AG04450 (cell line): ENCODE results near the gene HUNK. TPM values are rescaled to one million over a fixed set of nuclear protein-coding genes. Genes with fewer than 3 reads are reported as not detected.

Source experiments
- CTCF ChIA-PET: fragments of 300-600, 350-600 bp; formaldehyde crosslinking; extraction: SDS; loops from one replicate; lab custom pipeline; 2022; ENCODE audit warnings: antibody characterized with exemption, inconsistent platforms; lab: Charles Lee
- POLR2A ChIA-PET: fragments of 350-600 bp; formaldehyde crosslinking; extraction: SDS; loops from one replicate; lab custom pipeline; 2021; ENCODE audit warnings: antibody characterized with exemption, inconsistent platforms; lab: Yijun Ruan, JAX
- DNase-seq: peaks from one replicate; pipeline ENCODE4 v3.0.0-alpha.2; 2011; ENCODE audit warnings: low read depth, low spot score
- H3K27ac ChIP-seq: one replicate; pipeline ENCODE4 v1.5.1; 2012; ENCODE audit warnings: low read depth, low read length, control low read depth
- H3K27me3 ChIP-seq: one replicate; pipeline ENCODE4 v1.6.0; 2012; ENCODE audit warnings: low read length; ENCODE audit not compliant: control insufficient read depth, insufficient read depth
- H3K4me3 ChIP-seq: 2 replicates; pipeline ENCODE4 v1.5.1; 2011; ENCODE audit warnings: mild to moderate bottlenecking, low read depth, low read length, control low read depth
- H3K9me3 ChIP-seq: 2 replicates; pipeline ENCODE4 v1.5.1; 2012; ENCODE audit warnings: low read length; ENCODE audit not compliant: control insufficient read depth, insufficient read depth
- CTCF ChIP-seq: IDR thresholded peaks from 2 replicates; pipeline ENCODE4 v1.5.1; 2011; ENCODE audit warnings: low read depth, low read length, control low read depth, inconsistent platforms
- polyA plus RNA-seq: library from polyadenylated mRNA; depleted of rRNA; stranded (reverse); fragments of >200 nt; gene quantifications from 2 replicates; pipeline ENCODE4 v1.2.3, GENCODE V29; 2011

Gene HUNK
- polyA plus RNA-seq, 1 experiment: 0.48 TPM

DNA sequence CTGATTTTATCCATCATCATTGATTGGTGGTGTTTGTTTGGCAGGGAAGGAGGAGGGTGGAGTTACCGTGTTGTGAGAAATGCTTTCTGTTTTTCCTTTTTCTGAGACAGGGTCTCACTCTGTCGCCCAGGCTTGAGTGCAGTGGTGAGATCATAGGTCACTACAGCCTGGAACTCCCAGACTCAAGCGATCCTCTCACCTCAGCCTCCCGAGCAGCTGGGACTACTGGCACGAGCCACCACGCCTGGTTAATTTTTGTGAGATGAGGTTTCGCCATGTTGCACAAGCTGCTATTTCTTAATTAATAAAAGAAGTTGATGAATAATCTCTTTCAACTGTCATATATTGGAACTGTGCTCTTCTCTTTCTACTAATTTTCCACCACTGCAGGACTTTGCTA, 44.3 kb downstream of the HUNK start:
- POLR2A ChIA-PET: no interaction called here
- Histone ChIP-seq H3K27me3 (no peaks in the 10 kb centered on the region), H3K9me3 (peaks cover 19% of the 10 kb centered on the region), H3K4me3 (no peak overlapping the region), H3K27ac (no peak overlapping the region)
- TF ChIP-seq CTCF: no peak
- no peak for DNase-seq
- CTCF ChIA-PET: no interaction called here

GRCh38 chr21:31918250-31918775, 45.5 kb downstream of the HUNK start:
- TF ChIP-seq CTCF: no peak
- DNase-seq: no peak
- H3K27ac ChIP-seq: no peak overlapping the region
- no peak overlapping the region for H3K4me3 ChIP-seq
- H3K9me3 ChIP-seq: peaks cover 9% of the 10 kb centered on the region
- ChIA-PET CTCF (no interaction called here), POLR2A (no interaction called here)
- no peaks in the 10 kb centered on the region for H3K27me3 ChIP-seq

- H3K9me3 ChIP-seq: peaks cover 10% of the 10 kb centered on the region
- no peak for DNase-seq
- ChIA-PET CTCF (no interaction called here), POLR2A (no interaction called here)
- H3K27ac ChIP-seq: no peak overlapping the region
- no peaks in the 10 kb centered on the region for H3K27me3 ChIP-seq
- H3K4me3 ChIP-seq: no peak overlapping the region
- no peak for TF ChIP-seq CTCF
Measured at GRCh38 chr21:31920275-31920674, 47.5 kb downstream of the HUNK start.

DNA sequence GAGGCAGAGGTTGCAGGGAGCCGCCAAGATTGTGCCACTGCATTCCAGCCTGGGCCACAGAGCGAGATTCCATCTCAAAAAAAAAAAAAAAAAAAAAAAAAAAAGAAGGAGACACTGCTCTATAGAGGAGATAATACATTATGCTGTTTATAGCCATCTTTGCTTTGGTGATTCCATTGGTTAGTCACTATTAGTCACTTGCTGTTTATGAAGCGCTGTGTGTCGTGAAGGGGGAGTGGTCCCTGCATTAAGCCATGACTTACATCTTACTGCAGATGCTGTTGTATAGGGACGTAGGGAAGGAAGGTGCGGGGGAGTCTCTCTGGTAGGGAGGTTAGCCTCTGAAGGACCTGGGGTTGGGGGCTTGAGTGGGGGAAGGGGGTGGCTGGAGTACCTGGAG, 48.3 kb downstream of the HUNK start:
- Histone ChIP-seq H3K4me3 (no peak overlapping the region), H3K27me3 (no peaks in the 10 kb centered on the region), H3K9me3 (peaks cover 10% of the 10 kb centered on the region), H3K27ac (no peak overlapping the region)
- ChIA-PET POLR2A (no interaction called here), CTCF (no interaction called here)
- no peak for TF ChIP-seq CTCF
- DNase-seq: no peak

- Histone ChIP-seq H3K4me3 (no peak overlapping the region), H3K9me3 (peaks cover 10% of the 10 kb centered on the region), H3K27me3 (no peaks in the 10 kb centered on the region), H3K27ac (no peak overlapping the region)
- ChIA-PET CTCF (no interaction called here), POLR2A (no interaction called here)
- DNase-seq: no peak
- no peak for TF ChIP-seq CTCF
Measured at GRCh38 chr21:31922881-31923280, 50.1 kb downstream of the HUNK start.
